K562 (cell line): Measurements from ENCODE around the gene BCL2L1. TPM values are rescaled to one million over a fixed set of nuclear protein-coding genes. Genes with fewer than 3 reads are reported as not detected.
A peak's percentile ranks its signal among the peaks of the same experiment; 100 is the strongest.

Experiments used
- ATAC-seq: fragments of 200-7000 bp; cut with Tn5 transposase; 3 replicates; pipeline ENCODE4 v1.9.1; 2020; ENCODE audit warnings: moderate library complexity
- BruUV-seq: library from RNA; stranded (reverse); fragments of 400-500 nt; replicated peaks from 2 replicates; lab custom pipeline; 2021; lab: Mats Ljungman, UMichigan
- CTCF ChIA-PET: fragments of 300-600 bp; formaldehyde crosslinking; extraction: SDS; loops from one replicate; lab custom pipeline; 2021; ENCODE audit warnings: low intra/inter-chr PET ratio; lab: Yijun Ruan, JAX
- POLR2A ChIA-PET: fragments of 300-600, 350-650 bp; sonication (Branson Sonifier 250); formaldehyde crosslinking; extraction: SDS; loops from one replicate; lab custom pipeline; 2021; ENCODE audit warnings: antibody characterized with exemption, inconsistent platforms; lab: Yijun Ruan, JAX
- DNase-seq, 4 experiments: peaks; one replicate each; pipeline versions ENCODE4 v3.0.0 to v3.0.0-alpha.2; 2011 to 2018; ENCODE audit warnings: low spot score in 3 of 4, mixed read lengths in 3 of 4; ENCODE audit errors: extremely low read depth in 1 of 4
- FAIRE-seq: peaks from 2 replicates; lab custom pipeline; 2011; peaks lifted over from hg19 to GRCh38; lab: Jason Lieb, UNC
- H2AFZ ChIP-seq: 2 replicates; pipeline ENCODE4 v1.6.0; 2011; ENCODE audit warnings: low read depth, low read length, control low read depth, inconsistent platforms
- H3K27ac ChIP-seq: fragments of 200-600 bp; 3 replicates; pipeline ENCODE4 v1.8.0; 2011; ENCODE audit warnings: low read depth, mild to moderate bottlenecking, control low read depth, inconsistent platforms, low read length, moderate library complexity, mixed read lengths; ENCODE audit errors: extremely low read depth
- H3K27me3 ChIP-seq, 2 experiments: fragments of 300-600 bp in 1 of 2; 2 replicates in 1 of 2; 3 replicates in 1 of 2; pipeline versions ENCODE4 v1.6.0 to v1.8.0; 2011; ENCODE audit warnings: inconsistent platforms in 2 of 2, low read length in 2 of 2, mild to moderate bottlenecking in 1 of 2, mixed read lengths in 1 of 2, moderate library complexity in 1 of 2; ENCODE audit not compliant: control insufficient read depth in 2 of 2, insufficient read depth in 2 of 2
- H3K36me3 ChIP-seq: fragments of 300-600 bp; 3 replicates; pipeline ENCODE4 v1.8.0; 2011; ENCODE audit warnings: mild to moderate bottlenecking, low read length, inconsistent platforms; ENCODE audit not compliant: control insufficient read depth, insufficient read depth
- H3K4me1 ChIP-seq, 2 experiments: fragments of 200-600 bp in 1 of 2; replicated peaks in 1 of 2; 2 replicates in 1 of 2; 3 replicates in 1 of 2; pipeline versions ENCODE4 v1.5.1 to v1.8.0; 2011; ENCODE audit warnings: inconsistent platforms in 2 of 2, low read length in 2 of 2, mild to moderate bottlenecking in 1 of 2, mixed read lengths in 1 of 2, moderate library complexity in 1 of 2; ENCODE audit not compliant: control insufficient read depth in 2 of 2, insufficient read depth in 2 of 2
- H3K4me2 ChIP-seq: 2 replicates; pipeline ENCODE4 v1.6.1; 2011; ENCODE audit warnings: low read length, control low read depth, inconsistent platforms, mixed read lengths; ENCODE audit not compliant: insufficient read depth
- H3K4me3 ChIP-seq: fragments of 200-600 bp; sonication (generic), shearing (Covaris generic); 2 replicates; pipeline ENCODE4 v1.5.1; 2016; ENCODE audit warnings: control low read depth, inconsistent platforms
- H3K79me2 ChIP-seq: fragments of 200-600 bp; 3 replicates; pipeline ENCODE4 v1.8.0; 2011; ENCODE audit warnings: low read length, inconsistent platforms; ENCODE audit not compliant: control insufficient read depth, insufficient read depth
- H3K9ac ChIP-seq, 2 experiments: 2 replicates each; pipeline versions ENCODE4 v1.6.0 to v1.6.1; 2011; ENCODE audit warnings: low read depth in 2 of 2, low read length in 2 of 2, control low read depth in 1 of 2, inconsistent platforms in 1 of 2, mild to moderate bottlenecking in 1 of 2, mixed read lengths in 1 of 2; ENCODE audit not compliant: insufficient read depth in 1 of 2
- H3K9me1 ChIP-seq: one replicate; pipeline ENCODE4 v1.6.0; 2011; ENCODE audit warnings: inconsistent platforms, mild to moderate bottlenecking, low read length, moderate library complexity; ENCODE audit not compliant: control insufficient read depth, insufficient read depth
- H3K9me3 ChIP-seq: replicated peaks from 2 replicates; pipeline ENCODE4 v1.5.1; 2011; ENCODE audit warnings: low read depth, low read length, inconsistent platforms; ENCODE audit not compliant: control insufficient read depth, insufficient read depth
- H4K20me1 ChIP-seq: replicated peaks from 2 replicates; pipeline ENCODE4 v1.6.1; 2011; ENCODE audit warnings: low read length, inconsistent platforms, mixed read lengths; ENCODE audit not compliant: control insufficient read depth, insufficient read depth
- DDX20 ChIP-seq: fragments of 450-650 bp; IDR thresholded peaks from 2 replicates; pipeline ENCODE4 v1.6.1; 2016; ENCODE audit warnings: missing genetic modification characterization, low read depth, mild to moderate bottlenecking, missing compliant biosample characterization, moderate library complexity
- E2F5 ChIP-seq: sonication (generic); formaldehyde crosslinking; IDR thresholded peaks from 2 replicates; pipeline ENCODE4 v1.8.0; 2022; ENCODE audit warnings: mild to moderate bottlenecking, missing genetic modification reagents
- E2F6 ChIP-seq, 2 experiments: IDR thresholded peaks; 2 replicates each; pipeline ENCODE4 v1.6.1; 2011; ENCODE audit warnings: borderline replicate concordance in 1 of 2, control low read depth in 1 of 2, low read depth in 1 of 2, low read length in 1 of 2, mild to moderate bottlenecking in 1 of 2, mixed read lengths in 1 of 2, moderate library complexity in 1 of 2; ENCODE audit not compliant: insufficient read depth in 1 of 2, insufficient read length in 1 of 2, poor library complexity in 1 of 2, severe bottlenecking in 1 of 2; ENCODE audit errors: extremely low read depth in 1 of 2
- ERF ChIP-seq: fragments of 450-650 bp; formaldehyde crosslinking; IDR thresholded peaks from 2 replicates; pipeline ENCODE4 v1.4.0; 2020; ENCODE audit warnings: mild to moderate bottlenecking, mixed read lengths
- ETS1 ChIP-seq: conservative IDR thresholded peaks from 2 replicates; pipeline ENCODE4 v1.6.1; 2011; ENCODE audit warnings: low read depth, mild to moderate bottlenecking, low read length; ENCODE audit not compliant: control insufficient read depth
- HDAC8 ChIP-seq: fragments of 450-650 bp; IDR thresholded peaks from 2 replicates; pipeline ENCODE4 v1.6.1; 2016; ENCODE audit warnings: mild to moderate bottlenecking, missing genetic modification characterization, moderate library complexity, missing compliant biosample characterization
- MEIS2 ChIP-seq: fragments of 450-650 bp; IDR thresholded peaks from 2 replicates; pipeline ENCODE4 v1.6.1; 2014; ENCODE audit warnings: mild to moderate bottlenecking; ENCODE audit not compliant: partially characterized antibody
- MYC ChIP-seq, 2 experiments: fragments of 250-450 bp in 1 of 2; sonication (Bioruptor Pico) in 1 of 2; IDR thresholded peaks; 2 replicates each; pipeline versions ENCODE4 v1.5.1 to v1.6.1; 2012 to 2021; ENCODE audit warnings: low read depth in 2 of 2, borderline replicate concordance in 1 of 2, improper control_type of control experiment in 1 of 2, low read length in 1 of 2, mild to moderate bottlenecking in 1 of 2, moderate library complexity in 1 of 2
- PRMT5 ChIP-seq: sonication (generic); formaldehyde crosslinking; IDR thresholded peaks from 2 replicates; pipeline ENCODE4 v1.5.0; 2020; ENCODE audit warnings: missing genetic modification reagents
- TAF7 ChIP-seq: fragments of 450-650 bp; IDR thresholded peaks from 2 replicates; pipeline ENCODE4 v1.6.1; 2016; ENCODE audit warnings: missing genetic modification characterization, missing compliant biosample characterization
- ZNF165 ChIP-seq: fragments of 250-450 bp; sonication (Bioruptor Pico); IDR thresholded peaks from 2 replicates; pipeline ENCODE4 v1.4.0; 2020; ENCODE audit warnings: borderline replicate concordance
- ZNF384 ChIP-seq: IDR thresholded peaks from 2 replicates; pipeline ENCODE4 v1.6.1; 2012; ENCODE audit warnings: low read depth, low read length, improper control_type of control experiment
- ZNF644 ChIP-seq: fragments of 200-800 bp; sonication (Bioruptor generic); IDR thresholded peaks from 2 replicates; pipeline ENCODE4 v1.6.1; 2016; ENCODE audit warnings: low read depth, missing genetic modification characterization, missing compliant biosample characterization
- ZNF707 ChIP-seq: fragments of 250-450 bp; sonication (Bioruptor Pico); conservative IDR thresholded peaks from 2 replicates; pipeline ENCODE4 v1.8.0; 2022; ENCODE audit warnings: inconsistent platforms, mild to moderate bottlenecking, moderate library complexity
- ZSCAN29 ChIP-seq: fragments of 450-650 bp; IDR thresholded peaks from 2 replicates; pipeline ENCODE4 v1.6.1; 2017
- WGBS: fragments of 100-300 bp; shearing (Covaris generic); methylation state at CpG from one replicate; pipeline ENCODE4 v1.1.6; 2016; ENCODE audit warnings: low coverage, mixed read lengths; ENCODE audit not compliant: insufficient coverage; ENCODE audit errors: missing lambda C conversion rate; 5-methylcytosine and 5-hydroxymethylcytosine counted together
- in situ Hi-C: fragments of 300-500 bp; cut with MboI; formaldehyde crosslinking; loops from 4 replicates; pipeline ENCODE4 v1.15.0; 2018; ENCODE audit warnings: inconsistent platforms, mixed read lengths
- intact Hi-C: fragments of 100-400 bp; cut with micrococcal nuclease; formaldehyde crosslinking; loops from 2 replicates; pipeline ENCODE4 v1.14.2; 2022
- polyA plus RNA-seq, 8 experiments: library from polyadenylated mRNA; depleted of rRNA in 4 of 8; stranded (reverse) in 5 of 8; unstranded in 3 of 8; fragments of >200 nt; fragmentation: Nextera tagmentation in 2 of 8; fragmentation: Illumina TruSeq in 1 of 8; extraction: Ambion mirVana in 2 of 8; extraction: Trizol in 1 of 8; gene quantifications; 2 replicates each; pipeline versions ENCODE4 v1.2.1 to v1.2.3, GENCODE V29; 2011 to 2014; ENCODE audit warnings: inconsistent platforms in 1 of 8, missing spikeins in 1 of 8
- total RNA-seq, 7 experiments: library from RNA; depleted of rRNA in 6 of 7; stranded (reverse); fragments of >200 nt in 6 of 7; fragmentation: Illumina TruSeq in 2 of 7; extraction: Trizol in 2 of 7; gene quantifications; 2 replicates each; pipeline versions ENCODE4 v1.2.1 to v1.2.3, GENCODE V29; 2011 to 2021; ENCODE audit warnings: low replicate concordance in 1 of 7
- TF ChIP-seq, protein P1 (sequence below): fragments of 250-450 bp; sonication (Bioruptor Pico); IDR thresholded peaks from 2 replicates; pipeline ENCODE4 v1.9.0; 2021; ENCODE audit warnings: mild to moderate bottlenecking

BCL2L1 gene
- total and polyA plus RNA-seq, 9 of the 15 experiments (the other 6 are each of a cell fraction or from before 2014, with no cell fraction given) = 3.3 to 182 (median 120) TPM

- ATAC-seq = peak; percentile 1; the same call in 1 of the 3 replicates
- BruUV-seq = no TSS peak
- Histone ChIP-seq H4K20me1 (no peaks in the 10 kb centered on the region), H2AFZ (no peak overlapping the region), H3K9ac (peak overlapping the region in 1 of 2 experiments; percentile 51; a peak in 2 of 4 replicates), H3K27me3 (no peaks in the 10 kb centered on the region), H3K9me1 (no peaks in the 10 kb centered on the region), H3K4me3 (no peak overlapping the region), H3K36me3 (peaks cover 76% of the 10 kb centered on the region), H3K9me3 (no peaks in the 10 kb centered on the region), H3K4me2 (peak overlapping the region; percentile 29; the same call in 1 of the 2 replicates), H3K79me2 (peaks cover 73% of the 10 kb centered on the region), H3K4me1 (peaks cover 82 to 88% of the 10 kb centered on the region in 2 experiments), H3K27ac (peak overlapping the region; percentile 42; the same call in 2 of the 3 replicates)
- DNase-seq = peak; percentile 34 to 50 (median 40)
- intact Hi-C loops = no loop called here
- POLR2A ChIA-PET = interaction anchor here (1.1 kb wide), 2 partner anchors 9 to 56 kb away, joined by 3 to 4 read pairs; partner anchors contain the start of gene BCL2L1
- in situ Hi-C loops = loop anchor here (10.0 kb wide), 1 partner anchor 58 kb away; the partner anchor contains the start of gene BCL2L1
- CTCF ChIA-PET = no interaction called here
- whole genome bisulfite sequencing = 52% methylated on average over 6 of the region's 7 CpGs
- no peak for FAIRE-seq
- TF ChIP-seq ZSCAN29 = no peak
- no peak for TF ChIP-seq ZNF384
- TF ChIP-seq PRMT5 (CRISPR knock-in tag) = no peak
- TF ChIP-seq ZNF165 (CRISPR knock-in tag) = no peak
- TF ChIP-seq ZNF707 (CRISPR knock-in tag) = no peak
- TF ChIP-seq, protein P1, sequence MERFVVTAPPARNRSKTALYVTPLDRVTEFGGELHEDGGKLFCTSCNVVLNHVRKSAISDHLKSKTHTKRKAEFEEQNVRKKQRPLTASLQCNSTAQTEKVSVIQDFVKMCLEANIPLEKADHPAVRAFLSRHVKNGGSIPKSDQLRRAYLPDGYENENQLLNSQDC (CRISPR knock-in tag) = no peak
- no peak for TF ChIP-seq HDAC8
- TF ChIP-seq DDX20 (tag) = 0 out of 2 replicates have a peak, but pooled peaks have one; percentile 34
- TF ChIP-seq TAF7 (tag) = 0 out of 2 replicates have a peak, but pooled peaks have one; percentile 18
- TF ChIP-seq MYC (IDR thresholded peaks at IDR 0.05; ENCODE audit: low read depth, low read length) = 0 out of 2 replicates have a peak, but pooled peaks have one; percentile 34
- TF ChIP-seq MYC (CRISPR knock-in tag; IDR thresholded peaks at IDR 0.05; ENCODE audit: borderline replicate concordance, low read depth) = no peak
- TF ChIP-seq ERF (CRISPR knock-in tag) = no peak
- no peak for TF ChIP-seq E2F5
- TF ChIP-seq ZNF644 (tag) = 0 out of 2 replicates have a peak, but pooled peaks have one; percentile 28
- no peak for TF ChIP-seq ETS1
- TF ChIP-seq MEIS2 = peak; percentile 19
- TF ChIP-seq E2F6 (IDR thresholded peaks at IDR 0.05; ENCODE audit: borderline replicate concordance in 1 of 2, extremely low read depth in 1 of 2, insufficient read depth in 1 of 2, insufficient read length in 1 of 2, low read depth in 1 of 2, low read length in 1 of 2, poor library complexity in 1 of 2, severe bottlenecking in 1 of 2) = no peak
Measured at GRCh38 chr20:31666258-31667042, 56.2 kb downstream of the BCL2L1 start.
